DMS 273 (cell line): ENCODE measurements around the gene RTKN.
A peak's percentile ranks its signal among the peaks of the same experiment; 100 is the strongest.
"Not testable (repeated sequence)": the region's sequence is repeated elsewhere in the genome, so short reads cannot be mapped to it uniquely, and the experiment has no call there.

Experiments used
- DNase-seq: peaks from one replicate; lab custom pipeline; 2025; ENCODE audit not compliant: unreplicated experiment; lab: John Stamatoyannopoulos, UW

Gene RTKN

DNA sequence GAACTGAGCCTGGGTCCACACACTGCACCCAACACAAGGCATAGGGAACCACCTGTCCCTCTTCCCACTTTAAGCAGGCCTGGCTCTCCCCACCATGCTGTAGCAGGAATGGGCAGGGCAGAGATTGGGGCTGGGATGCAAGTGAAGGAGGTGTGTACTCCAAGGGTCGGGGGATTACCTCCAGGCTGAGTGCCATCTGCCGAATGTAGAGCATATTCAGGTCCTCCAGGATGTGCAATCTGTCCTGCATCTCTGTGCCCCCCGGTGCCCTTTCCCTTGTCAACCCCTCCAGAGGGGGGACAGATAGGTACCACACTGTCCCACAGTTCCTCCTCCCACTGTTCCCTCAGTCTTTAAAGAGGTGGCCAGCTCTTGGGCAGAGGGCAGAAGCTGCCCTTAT is 2.4 kb downstream of the RTKN start:
- peak; percentile 44 for DNase-seq

GRCh38 chr2:74438248-74438647 is 3.5 kb downstream of the RTKN start:
- DNase-seq = no peak

DNA sequence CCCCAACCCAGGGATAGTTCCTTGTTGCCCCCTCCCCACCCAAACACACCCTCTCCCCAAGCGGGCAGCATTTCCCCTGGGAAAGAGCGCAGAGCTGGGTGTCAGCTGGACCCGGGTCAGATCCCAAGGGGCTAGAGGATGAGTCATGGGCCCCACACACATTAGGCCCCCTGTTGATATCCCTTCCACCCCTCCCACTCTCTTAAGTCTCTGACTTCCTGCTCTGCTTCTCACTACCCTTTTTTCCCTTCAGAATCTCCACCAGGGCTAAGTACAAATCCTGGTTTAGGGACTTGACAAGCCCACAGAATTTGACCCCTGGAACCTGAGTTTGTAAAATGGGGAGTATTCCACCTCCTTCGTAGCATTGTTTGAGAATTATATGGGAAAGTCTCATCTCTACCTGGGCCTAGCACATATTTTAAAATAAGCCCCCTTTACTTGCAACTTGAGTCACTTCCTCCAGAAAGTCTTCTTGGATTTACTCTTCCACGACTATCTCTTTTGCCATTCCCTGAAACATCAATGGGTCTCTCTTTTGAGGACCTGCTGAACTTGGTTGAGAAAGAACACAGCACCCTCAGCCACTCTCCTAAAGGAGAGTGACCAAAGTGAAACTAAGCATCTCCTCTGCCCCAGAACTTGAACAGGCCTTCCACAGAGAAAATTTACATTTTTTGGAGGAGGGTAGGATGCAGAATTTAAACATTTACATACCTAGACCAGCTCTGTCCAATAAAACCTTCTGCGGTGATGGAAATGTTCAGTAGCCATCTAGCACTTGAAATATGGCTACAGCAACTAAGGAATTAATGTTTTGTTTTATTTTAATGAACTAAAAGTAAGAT is 4.7 kb downstream of the RTKN start:
- DNase-seq = no peak

DNA sequence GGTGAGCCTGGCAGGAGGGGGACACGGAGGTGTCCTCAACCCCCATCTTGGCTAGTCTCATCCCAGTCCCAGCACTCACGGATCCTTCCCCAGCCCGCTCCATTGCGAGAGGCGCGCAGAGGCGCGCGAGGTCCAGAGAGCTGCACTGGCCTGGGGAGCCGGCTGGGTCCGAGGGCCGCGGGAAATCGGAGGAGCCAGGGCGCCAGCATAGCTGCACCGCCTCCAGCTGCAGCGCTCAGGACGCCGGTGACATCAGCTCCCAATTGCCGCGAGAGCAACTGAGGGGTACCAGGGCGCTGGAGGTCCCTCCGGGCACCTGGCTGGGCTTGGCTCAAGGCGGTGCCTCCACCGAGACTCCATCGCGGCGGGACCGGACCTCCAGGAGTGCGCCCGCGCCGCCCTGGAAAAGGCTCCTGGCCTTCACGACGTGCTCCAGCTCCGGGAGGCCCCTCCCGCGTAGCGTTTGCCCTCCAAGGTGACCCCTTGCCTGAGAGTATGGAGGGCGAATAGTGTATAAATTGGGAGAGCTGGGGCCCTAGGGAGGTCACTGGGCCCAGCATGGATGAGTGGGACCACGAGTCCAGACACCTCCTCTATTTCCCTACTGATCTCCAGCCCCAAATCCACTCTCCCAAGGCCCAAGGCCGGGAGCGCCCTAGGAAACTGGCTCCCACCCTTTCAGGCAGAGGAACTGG is 5.5 kb downstream of the RTKN start:
- no peak for DNase-seq

DNA sequence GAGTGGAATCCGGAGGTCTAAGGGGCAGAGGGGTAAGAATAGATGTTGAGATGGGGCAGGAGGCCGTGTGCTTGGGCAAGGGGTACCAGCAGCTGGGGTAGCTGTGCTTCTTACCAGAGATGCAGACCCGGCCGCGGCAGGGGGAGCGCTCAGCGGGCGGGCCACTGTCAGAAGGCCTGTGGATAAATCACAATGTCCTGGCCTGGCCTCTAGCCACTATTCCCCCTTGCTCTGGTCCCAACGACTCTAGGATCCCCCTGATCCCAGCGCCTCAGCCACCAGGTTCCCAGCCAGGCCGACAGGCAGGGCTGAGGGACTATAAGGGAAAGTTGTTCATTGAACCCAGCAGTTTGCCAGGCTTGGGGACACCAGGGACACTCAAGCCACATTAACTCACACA is 11.2 kb downstream of the RTKN start:
- no peak for DNase-seq

DNA sequence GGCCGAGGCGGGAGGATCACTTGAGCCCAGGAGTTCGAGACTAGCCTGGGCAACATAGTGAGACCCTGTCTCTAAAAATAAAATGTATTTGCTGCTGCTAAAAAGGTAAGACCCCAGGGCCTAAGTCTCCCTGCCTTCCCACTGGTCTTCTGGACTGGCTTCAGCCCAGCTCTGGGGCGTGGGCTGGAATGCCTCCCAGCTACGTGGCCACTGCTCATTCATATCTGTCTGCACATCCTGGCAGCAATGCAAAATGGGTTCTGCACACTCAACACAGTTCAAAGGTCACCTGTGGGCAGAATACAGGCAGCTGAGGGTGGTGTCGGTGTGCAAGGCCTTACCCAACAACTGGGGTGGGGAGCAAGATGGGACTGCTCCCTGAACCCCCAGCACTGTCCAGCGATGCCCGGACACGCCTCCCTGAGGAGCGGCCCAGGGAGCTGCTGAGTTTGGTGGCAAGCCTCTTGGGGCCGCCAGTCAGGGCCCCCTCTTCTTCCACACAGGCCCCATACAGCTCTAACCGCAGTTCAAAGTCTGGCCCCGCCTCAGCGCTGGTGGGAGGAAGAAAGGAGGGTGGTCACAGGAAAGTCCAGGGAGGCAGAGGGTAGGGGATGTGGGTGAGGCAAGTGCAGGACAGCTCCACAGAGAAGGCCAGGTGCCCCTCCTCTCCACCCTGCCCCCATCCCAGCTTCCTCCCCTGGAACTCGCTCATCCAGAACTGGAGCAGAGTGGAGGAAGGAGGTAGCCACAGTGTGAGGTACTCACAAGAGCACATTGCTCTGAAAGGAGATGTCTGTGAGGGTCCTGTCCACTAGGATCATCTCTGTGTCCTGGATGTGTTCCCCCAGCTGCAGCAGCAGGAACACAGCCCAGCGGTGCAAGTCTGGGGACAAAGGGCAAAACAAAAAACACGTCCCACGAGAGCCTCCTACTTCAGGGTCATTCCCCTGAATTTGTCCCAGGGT is 12.0 kb downstream of the RTKN start:
- no peak for DNase-seq

GRCh38 chr2:74428675-74429074 is 13.1 kb downstream of the RTKN start:
- DNase-seq = no peak

- no peak for DNase-seq
Observed at GRCh38 chr2:74427551-74427950, 14.2 kb downstream of the RTKN start.

DNA sequence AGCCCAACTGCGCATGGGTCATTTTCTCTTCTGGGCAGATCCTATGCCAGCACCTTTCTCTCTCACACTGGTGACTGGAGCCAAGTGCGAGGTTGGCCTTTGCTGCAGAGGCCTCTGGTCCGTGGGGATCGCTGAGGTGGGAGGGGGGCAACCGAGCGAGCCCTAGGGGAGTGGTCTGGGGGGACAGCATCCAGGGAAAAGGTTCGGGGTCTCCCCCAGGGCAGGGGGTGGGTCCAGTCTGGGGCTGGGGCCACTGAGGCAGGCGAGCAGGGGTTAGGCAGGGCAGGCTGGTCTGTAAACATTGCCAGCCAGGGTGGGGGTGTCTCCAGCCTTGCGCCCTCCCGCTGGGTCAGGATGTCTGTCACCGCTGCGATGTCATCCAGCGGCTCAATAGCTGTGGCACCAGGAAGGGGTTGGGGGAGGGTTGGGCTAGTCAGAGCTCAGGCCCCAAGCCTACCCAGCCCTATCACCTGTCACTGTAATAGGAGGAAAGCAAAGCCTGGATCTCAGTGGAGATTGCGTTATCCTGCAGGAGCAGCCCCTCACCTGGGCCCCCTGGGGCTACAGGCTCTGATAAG is 15.5 kb downstream of the RTKN start:
- DNase-seq = no peak

- no peak for DNase-seq
Observed at GRCh38 chr2:74425523-74425922, 16.2 kb downstream of the RTKN start.

GRCh38 chr2:74424995-74425406 is 16.7 kb downstream of the RTKN start:
- DNase-seq = no peak

- DNase-seq = no peak
Observed at GRCh38 chr2:74424139-74424992, 17.4 kb downstream of the RTKN start.

GRCh38 chr2:74423231-74424095 is 18.3 kb downstream of the RTKN start:
- no peak for DNase-seq

GRCh38 chr2:74421221-74421870 is 20.4 kb downstream of the RTKN start, which contains the start of the genes C2orf81 and WDR54:
C2orf81 (minus strand) TSS chr2:74421619; CDS start chr2:74421560, 59 bp downstream.
WDR54 (plus strand) TSS chr2:74421730; CDS start chr2:74422154, 424 bp downstream.
- peak; percentile 98 for DNase-seq

GRCh38 chr2:74420443-74421103 is 21.2 kb downstream of the RTKN start:
- DNase-seq = not testable (repeated sequence)

- no peak for DNase-seq
Observed at GRCh38 chr2:74420006-74420405, 21.7 kb downstream of the RTKN start.

GRCh38 chr2:74419345-74419744 is 22.4 kb downstream of the RTKN start:
- no peak for DNase-seq

GRCh38 chr2:74418312-74418711 is 23.4 kb downstream of the RTKN start:
- no peak for DNase-seq
